HepG2 (cell line): Measurements from ENCODE around the gene CYP27B1. TPM values are rescaled to one million over a fixed set of nuclear protein-coding genes. Genes with fewer than 3 reads are reported as not detected.
A peak's percentile ranks its signal among the peaks of the same experiment; 100 is the strongest.

Source experiments
- ARID3A ChIP-seq: IDR thresholded peaks from 2 replicates; pipeline ENCODE4 v1.6.1; 2012; ENCODE audit warnings: low read depth, low read length, improper control_type of control experiment
- CREBL2 ChIP-seq: sonication (generic); formaldehyde crosslinking; IDR thresholded peaks from 2 replicates; pipeline ENCODE4 v1.8.1; 2023; ENCODE audit warnings: missing genetic modification reagents, mild to moderate bottlenecking, borderline replicate concordance
- GLI4 ChIP-seq: sonication (generic); formaldehyde crosslinking; IDR thresholded peaks from 2 replicates; pipeline ENCODE4 v1.5.1; 2020; ENCODE audit warnings: missing genetic modification reagents, mild to moderate bottlenecking, moderate library complexity, borderline replicate concordance
- GTF3A ChIP-seq: sonication (generic); formaldehyde crosslinking; conservative IDR thresholded peaks from 2 replicates; pipeline ENCODE4 v1.4.0; 2020; ENCODE audit warnings: mild to moderate bottlenecking, missing genetic modification reagents
- HDAC1 ChIP-seq: sonication (generic); formaldehyde crosslinking; IDR thresholded peaks from 2 replicates; pipeline ENCODE4 v1.5.1; 2020; ENCODE audit warnings: mild to moderate bottlenecking, missing genetic modification reagents
- LBX2 ChIP-seq: sonication (generic); formaldehyde crosslinking; IDR thresholded peaks from 2 replicates; pipeline ENCODE4 v1.5.0; 2020; ENCODE audit warnings: missing genetic modification reagents, mild to moderate bottlenecking, borderline replicate concordance
- MAX ChIP-seq: IDR thresholded peaks from 2 replicates; pipeline ENCODE4 v1.6.1; 2012; ENCODE audit warnings: inconsistent platforms
- MIER3 ChIP-seq: IDR thresholded peaks from 2 replicates; pipeline ENCODE4 v1.6.1; 2016; ENCODE audit warnings: missing compliant biosample characterization, borderline replicate concordance
- MTA3 ChIP-seq: sonication (generic); formaldehyde crosslinking; IDR thresholded peaks from 2 replicates; pipeline ENCODE4 v1.4.0; 2020; ENCODE audit warnings: missing genetic modification reagents
- NFYB ChIP-seq: sonication (generic); formaldehyde crosslinking; IDR thresholded peaks from 2 replicates; pipeline ENCODE4 v1.4.0; 2020; ENCODE audit warnings: missing genetic modification reagents
- ZBTB37 ChIP-seq: sonication (generic); formaldehyde crosslinking; IDR thresholded peaks from 2 replicates; pipeline ENCODE4 v1.4.0; 2020; ENCODE audit warnings: mild to moderate bottlenecking, missing genetic modification reagents
- ZFP36L2 ChIP-seq: sonication (generic); formaldehyde crosslinking; IDR thresholded peaks from 2 replicates; pipeline ENCODE4 v1.4.0; 2020; ENCODE audit warnings: missing genetic modification reagents
- ZMYM4 ChIP-seq: sonication (generic); formaldehyde crosslinking; IDR thresholded peaks from 2 replicates; pipeline ENCODE4 v1.8.1; 2023; ENCODE audit warnings: mild to moderate bottlenecking, missing genetic modification reagents
- ZNF232 ChIP-seq: sonication (generic); formaldehyde crosslinking; IDR thresholded peaks from 2 replicates; pipeline ENCODE4 v1.4.0; 2020; ENCODE audit warnings: missing genetic modification reagents, borderline replicate concordance
- ZNF382 ChIP-seq: sonication (generic); formaldehyde crosslinking; IDR thresholded peaks from 2 replicates; pipeline ENCODE4 v1.5.0; 2020; ENCODE audit warnings: missing genetic modification reagents, mild to moderate bottlenecking, borderline replicate concordance
- ZNF512 ChIP-seq: sonication (generic); formaldehyde crosslinking; IDR thresholded peaks from 2 replicates; pipeline ENCODE4 v1.4.0; 2020; ENCODE audit warnings: mild to moderate bottlenecking, missing genetic modification reagents
- ZNF550 ChIP-seq: sonication (generic); formaldehyde crosslinking; IDR thresholded peaks from 2 replicates; pipeline ENCODE4 v1.4.0; 2020; ENCODE audit warnings: mild to moderate bottlenecking, missing genetic modification reagents, borderline replicate concordance
- ZNF616 ChIP-seq: sonication (generic); formaldehyde crosslinking; IDR thresholded peaks from 2 replicates; pipeline ENCODE4 v1.5.0; 2020; ENCODE audit warnings: low read depth, mild to moderate bottlenecking, missing genetic modification reagents
- ZNF766 ChIP-seq: sonication (generic); formaldehyde crosslinking; IDR thresholded peaks from 2 replicates; pipeline ENCODE4 v1.5.0; 2020; ENCODE audit warnings: missing genetic modification reagents, borderline replicate concordance
- ZNF784 ChIP-seq: sonication (generic); formaldehyde crosslinking; IDR thresholded peaks from 2 replicates; pipeline ENCODE4 v1.5.1; 2020; ENCODE audit warnings: missing genetic modification reagents, mild to moderate bottlenecking, borderline replicate concordance
- polyA plus RNA-seq, 8 experiments: library from polyadenylated mRNA; depleted of rRNA in 3 of 8; stranded (reverse) in 7 of 8; unstranded in 1 of 8; fragments of >200 nt; fragmentation: Illumina TruSeq in 4 of 8; extraction: Trizol in 4 of 8; gene quantifications; 2 replicates each; pipeline versions ENCODE4 v1.2.1 to v1.2.3, GENCODE V29; 2011 to 2016; ENCODE audit warnings: low read depth in 4 of 8, missing spikeins in 1 of 8, mixed read lengths in 1 of 8; ENCODE audit not compliant: insufficient read depth in 1 of 8
- total RNA-seq, 5 experiments: library from RNA; depleted of rRNA; stranded (reverse); fragments of >200 nt; fragmentation: Illumina TruSeq; extraction: Trizol; gene quantifications; 2 replicates each; pipeline ENCODE4 v1.2.3, GENCODE V29; 2016; ENCODE audit warnings: low read depth in 1 of 5
- TF ChIP-seq, protein P1 (sequence below): fragments of 450-650 bp; IDR thresholded peaks from 2 replicates; pipeline ENCODE4 v1.6.1; 2017

CYP27B1 gene
- total and polyA plus RNA-seq, 2 of the 13 experiments (the other 11 are each of a cell fraction or from before 2014, with no cell fraction given), result 2.3 to 3.0 TPM

GRCh38 chr12:57772429-57773322 lies 5.8 kb upstream of the CYP27B1 start, which contains the start of gene EEF1AKMT3 (continued):
- TF ChIP-seq CREBL2 (CRISPR knock-in tag) (no peak), GLI4 (CRISPR knock-in tag) (peak; percentile 55; the same call in 1 of the 2 replicates), ZNF550 (CRISPR knock-in tag) (no peak), ZNF232 (CRISPR knock-in tag) (peak; percentile 69; the same call in 1 of the 2 replicates), HDAC1 (no peak), NFYB (CRISPR knock-in tag) (no peak), GTF3A (CRISPR knock-in tag) (no peak), ZNF512 (CRISPR knock-in tag) (no peak), ZNF766 (CRISPR knock-in tag) (peak; percentile 46; the same call in 1 of the 2 replicates), ZNF382 (CRISPR knock-in tag) (no peak), ZNF784 (CRISPR knock-in tag) (no peak), ZNF616 (no peak), ZBTB37 (CRISPR knock-in tag) (no peak), LBX2 (CRISPR knock-in tag) (no peak), ZMYM4 (CRISPR knock-in tag) (no peak), ZFP36L2 (CRISPR knock-in tag) (no peak), MIER3 (no peak), MTA3 (no peak), ARID3A (no peak), MAX (no peak)
- TF ChIP-seq, protein P1, sequence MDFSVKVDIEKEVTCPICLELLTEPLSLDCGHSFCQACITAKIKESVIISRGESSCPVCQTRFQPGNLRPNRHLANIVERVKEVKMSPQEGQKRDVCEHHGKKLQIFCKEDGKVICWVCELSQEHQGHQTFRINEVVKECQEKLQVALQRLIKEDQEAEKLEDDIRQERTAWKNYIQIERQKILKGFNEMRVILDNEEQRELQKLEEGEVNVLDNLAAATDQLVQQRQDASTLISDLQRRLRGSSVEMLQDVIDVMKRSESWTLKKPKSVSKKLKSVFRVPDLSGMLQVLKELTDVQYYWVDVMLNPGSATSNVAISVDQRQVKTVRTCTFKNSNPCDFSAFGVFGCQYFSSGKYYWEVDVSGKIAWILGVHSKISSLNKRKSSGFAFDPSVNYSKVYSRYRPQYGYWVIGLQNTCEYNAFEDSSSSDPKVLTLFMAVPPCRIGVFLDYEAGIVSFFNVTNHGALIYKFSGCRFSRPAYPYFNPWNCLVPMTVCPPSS, result no peak
